Measurements from ENCODE around the gene TMEM260.

DNA sequence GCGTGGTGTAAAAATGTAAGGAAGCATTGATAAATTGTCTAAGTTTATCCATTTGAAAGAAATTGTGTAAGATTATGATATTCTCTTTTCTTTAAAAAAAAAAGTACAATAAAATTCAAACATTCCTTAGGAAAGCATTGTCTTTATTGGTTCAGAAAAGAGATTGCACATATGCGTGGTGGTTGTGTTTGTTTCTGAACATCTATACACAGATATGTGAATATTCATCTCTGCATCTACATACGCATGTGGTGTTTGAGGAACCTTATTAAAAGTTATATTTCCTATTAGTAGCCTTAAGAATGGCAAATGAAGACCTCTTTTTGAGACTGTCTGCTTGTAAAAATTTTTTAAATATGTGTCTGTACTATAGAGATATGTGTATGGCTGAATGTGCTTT is 69.8 kb downstream of the TMEM260 start:
- TF ChIP-seq, protein P1, sequence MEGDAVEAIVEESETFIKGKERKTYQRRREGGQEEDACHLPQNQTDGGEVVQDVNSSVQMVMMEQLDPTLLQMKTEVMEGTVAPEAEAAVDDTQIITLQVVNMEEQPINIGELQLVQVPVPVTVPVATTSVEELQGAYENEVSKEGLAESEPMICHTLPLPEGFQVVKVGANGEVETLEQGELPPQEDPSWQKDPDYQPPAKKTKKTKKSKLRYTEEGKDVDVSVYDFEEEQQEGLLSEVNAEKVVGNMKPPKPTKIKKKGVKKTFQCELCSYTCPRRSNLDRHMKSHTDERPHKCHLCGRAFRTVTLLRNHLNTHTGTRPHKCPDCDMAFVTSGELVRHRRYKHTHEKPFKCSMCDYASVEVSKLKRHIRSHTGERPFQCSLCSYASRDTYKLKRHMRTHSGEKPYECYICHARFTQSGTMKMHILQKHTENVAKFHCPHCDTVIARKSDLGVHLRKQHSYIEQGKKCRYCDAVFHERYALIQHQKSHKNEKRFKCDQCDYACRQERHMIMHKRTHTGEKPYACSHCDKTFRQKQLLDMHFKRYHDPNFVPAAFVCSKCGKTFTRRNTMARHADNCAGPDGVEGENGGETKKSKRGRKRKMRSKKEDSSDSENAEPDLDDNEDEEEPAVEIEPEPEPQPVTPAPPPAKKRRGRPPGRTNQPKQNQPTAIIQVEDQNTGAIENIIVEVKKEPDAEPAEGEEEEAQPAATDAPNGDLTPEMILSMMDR (IDR thresholded peaks at IDR 0.05) = no peak
- TF ChIP-seq POLR2A (IDR thresholded peaks at IDR 0.05) = no peak

All from right lobe of liver (tissue), 4 donors.